ENCODE data around the gene GPR157.
"Not testable (repeated sequence)": the region's sequence is repeated elsewhere in the genome, so short reads cannot be mapped to it uniquely, and the experiment has no call there.

Gene GPR157

GRCh38 chr1:9101510-9102146, 27.3 kb downstream of the GPR157 start:
- TF ChIP-seq CTCF (IDR thresholded peaks at IDR 0.05; ENCODE audit: low read depth, low read length), result peak; percentile 56
- no peak overlapping the region for H3K4me3 ChIP-seq (ENCODE audit: low read depth, low read length)
- DNase-seq, result peak; percentile 21
- no peaks in the 10 kb centered on the region for H3K36me3 ChIP-seq
- no peaks in the 10 kb centered on the region for H3K9me3 ChIP-seq
- H3K27me3 ChIP-seq, result no peaks in the 10 kb centered on the region
- H3K4me1 ChIP-seq, result no peaks in the 10 kb centered on the region

- no peak for TF ChIP-seq CTCF (IDR thresholded peaks at IDR 0.05; ENCODE audit: low read depth, low read length)
- Histone ChIP-seq H3K4me3 (ENCODE audit: low read depth, low read length) (no peak overlapping the region), H3K27me3 (no peaks in the 10 kb centered on the region), H3K36me3 (no peaks in the 10 kb centered on the region), H3K4me1 (no peaks in the 10 kb centered on the region), H3K9me3 (no peaks in the 10 kb centered on the region)
- no peak for DNase-seq
Measured at GRCh38 chr1:9100471-9101043, 28.3 kb downstream of the GPR157 start.

GRCh38 chr1:9099555-9099954, 29.3 kb downstream of the GPR157 start:
- Histone ChIP-seq H3K4me1 (no peaks in the 10 kb centered on the region), H3K36me3 (no peaks in the 10 kb centered on the region), H3K27me3 (no peaks in the 10 kb centered on the region), H3K4me3 (ENCODE audit: low read depth, low read length) (no peak overlapping the region), H3K9me3 (no peaks in the 10 kb centered on the region)
- DNase-seq, result no peak
- TF ChIP-seq CTCF (IDR thresholded peaks at IDR 0.05; ENCODE audit: low read depth, low read length), result no peak

- no peak for TF ChIP-seq CTCF (IDR thresholded peaks at IDR 0.05; ENCODE audit: low read depth, low read length)
- no peak for DNase-seq
Measured at GRCh38 chr1:9097947-9098705, 30.8 kb downstream of the GPR157 start.

GRCh38 chr1:9095818-9096217, 33.1 kb downstream of the GPR157 start:
- no peaks in the 10 kb centered on the region for H3K4me1 ChIP-seq
- H3K36me3 ChIP-seq, result no peaks in the 10 kb centered on the region
- H3K4me3 ChIP-seq (ENCODE audit: low read depth, low read length), result no peak overlapping the region
- no peaks in the 10 kb centered on the region for H3K27me3 ChIP-seq
- no peak for TF ChIP-seq CTCF (IDR thresholded peaks at IDR 0.05; ENCODE audit: low read depth, low read length)
- H3K9me3 ChIP-seq, result no peaks in the 10 kb centered on the region
- DNase-seq, result no peak

More at GRCh38 chr1:9097947-9098705, 30.8 kb downstream of the GPR157 start:
- H3K9me3 ChIP-seq, result no peaks in the 10 kb centered on the region
- no peak overlapping the region for H3K4me3 ChIP-seq (ENCODE audit: low read depth, low read length)
- no peaks in the 10 kb centered on the region for H3K36me3 ChIP-seq
- H3K4me1 ChIP-seq, result no peaks in the 10 kb centered on the region
- H3K27me3 ChIP-seq, result no peaks in the 10 kb centered on the region

GRCh38 chr1:9093996-9094595, 34.8 kb downstream of the GPR157 start:
- not testable (repeated sequence) for H3K36me3 ChIP-seq; H3K4me1 ChIP-seq; H3K27me3 ChIP-seq; DNase-seq; H3K4me3 ChIP-seq (ENCODE audit: low read depth, low read length); H3K9me3 ChIP-seq

All from BE2C (cell line).